Iris pigment epithelial cell (primary cell): Measurements from ENCODE around the gene APH1B.
"Not testable (repeated sequence)": the region's sequence is repeated elsewhere in the genome, so short reads cannot be mapped to it uniquely, and the experiment has no call there.

ENCODE experiments used
- DNase-seq: peaks from one replicate; pipeline ENCODE4 v3.0.0-alpha.2; 2011; ENCODE audit warnings: low read depth

Gene APH1B

GRCh38 chr15:63277038-63277892 is at the start of gene APH1B:
Gene APH1B, plus strand, starts transcription at chr15:63277605. Its CDS starts 19 bp downstream, at chr15:63277624.
- DNase-seq, result peak; percentile 54

- DNase-seq, result no peak
Observed at GRCh38 chr15:63227689-63228088, 49.7 kb upstream of the APH1B start.

GRCh38 chr15:63231206-63231605 is 46.2 kb upstream of the APH1B start:
- no peak for DNase-seq

DNA sequence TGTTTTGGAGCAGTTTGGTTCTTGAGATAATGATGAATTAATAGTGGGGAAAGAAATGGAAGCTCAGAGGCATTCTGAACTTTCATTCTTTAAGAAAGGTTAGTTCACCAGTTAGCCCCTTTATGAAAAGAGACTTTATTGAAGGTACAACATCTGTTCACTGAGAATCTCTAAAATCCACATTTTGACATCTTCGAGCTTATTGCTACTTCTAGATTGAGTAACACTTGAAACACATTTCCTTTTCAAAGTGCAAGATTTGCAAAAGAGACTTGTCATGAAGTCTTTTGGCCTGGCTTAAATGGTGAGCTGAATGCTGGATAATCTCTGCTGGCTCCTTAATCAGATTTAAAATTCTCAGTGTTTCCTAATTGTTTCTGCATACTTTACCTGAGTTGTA is 45.7 kb upstream of the APH1B start:
- DNase-seq, result no peak

- no peak for DNase-seq
Observed at GRCh38 chr15:63232405-63232804, 45.0 kb upstream of the APH1B start.

GRCh38 chr15:63232943-63233342 is 44.5 kb upstream of the APH1B start:
- DNase-seq, result peak; percentile 66

DNA sequence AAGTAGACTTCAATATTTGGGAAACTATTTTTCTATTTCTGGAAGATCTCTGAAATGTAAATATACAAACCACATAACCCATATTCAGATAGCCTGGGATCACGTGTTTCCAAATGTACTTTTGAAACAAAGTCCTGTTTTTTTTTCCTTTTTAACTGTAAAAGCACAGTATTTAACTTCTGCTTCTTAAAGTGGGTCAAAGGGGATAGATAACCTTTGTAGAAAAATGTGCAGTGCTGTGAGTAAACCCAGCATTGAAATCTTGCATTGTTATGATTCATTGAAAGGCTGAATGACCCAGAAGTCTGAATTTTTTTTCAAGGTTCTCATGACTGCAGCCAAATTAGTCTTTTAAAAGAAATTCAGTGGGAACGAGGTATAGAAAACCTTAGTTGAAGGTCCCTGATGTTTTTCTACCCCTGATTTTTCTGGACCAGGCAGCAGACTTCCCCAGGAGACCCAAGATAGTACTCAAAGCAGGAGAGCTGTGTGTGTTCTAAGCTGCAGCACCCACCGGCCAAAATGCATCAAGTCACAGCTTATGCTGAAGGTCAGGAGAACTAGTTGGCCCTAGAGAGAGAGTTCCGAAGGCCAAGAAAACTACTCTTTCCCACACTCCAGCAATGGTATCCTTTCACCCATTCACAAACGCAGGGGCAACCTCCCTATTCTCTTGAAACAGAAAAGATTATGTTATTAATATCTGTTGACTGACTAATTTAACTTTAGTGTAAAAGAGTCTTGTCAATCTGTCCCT is 43.6 kb upstream of the APH1B start:
- peak; percentile 94 for DNase-seq

DNA sequence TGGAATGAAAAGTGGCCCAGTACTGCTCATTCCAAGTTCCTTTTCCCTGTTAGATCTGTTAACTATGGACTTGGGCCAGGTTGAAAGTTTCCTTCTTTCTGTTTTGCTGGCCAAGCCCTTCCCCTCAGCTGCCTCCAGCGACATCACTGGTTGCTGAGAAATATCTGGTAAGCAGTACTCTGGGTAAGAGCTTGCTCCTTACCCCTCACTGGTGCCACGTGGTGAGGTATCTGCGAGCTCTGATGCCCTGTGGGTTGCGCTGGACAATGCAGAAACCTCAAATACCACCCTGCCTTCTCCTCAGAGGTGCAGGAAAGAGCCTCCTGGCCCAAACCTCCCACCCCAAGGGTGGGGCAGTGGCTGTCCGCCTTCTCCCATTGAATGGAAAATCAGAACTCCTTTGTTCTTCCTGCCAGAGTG is 42.9 kb upstream of the APH1B start:
- DNase-seq, result peak; percentile 83

- DNase-seq, result peak; percentile 81
Observed at GRCh38 chr15:63236272-63236671, 41.1 kb upstream of the APH1B start.

- not testable (repeated sequence) for DNase-seq
Observed at GRCh38 chr15:63237086-63237485, 40.3 kb upstream of the APH1B start.

DNA sequence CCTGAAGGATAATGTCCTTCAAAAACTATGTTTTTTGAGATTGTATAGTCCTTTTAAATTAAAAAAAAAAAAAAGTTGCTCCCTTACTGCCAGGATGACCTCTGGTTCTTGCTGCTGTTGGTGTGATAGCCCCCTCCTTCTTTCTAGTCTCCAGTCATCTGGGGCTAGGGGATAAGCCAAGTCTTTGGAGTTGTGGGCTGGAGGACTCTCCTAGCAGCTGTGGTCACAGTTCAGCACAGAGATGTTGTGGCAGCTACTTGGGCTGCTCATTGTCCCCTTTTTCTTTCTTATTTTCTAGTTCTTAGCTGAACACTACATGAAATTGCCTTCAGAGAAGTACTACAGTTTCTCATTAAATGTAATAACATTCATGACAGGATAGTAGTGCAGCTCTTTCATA is 39.2 kb upstream of the APH1B start:
- no peak for DNase-seq

GRCh38 chr15:63238796-63239195 is 38.6 kb upstream of the APH1B start:
- DNase-seq, result peak; percentile 96

GRCh38 chr15:63240109-63240508 is 37.3 kb upstream of the APH1B start:
- no peak for DNase-seq

DNA sequence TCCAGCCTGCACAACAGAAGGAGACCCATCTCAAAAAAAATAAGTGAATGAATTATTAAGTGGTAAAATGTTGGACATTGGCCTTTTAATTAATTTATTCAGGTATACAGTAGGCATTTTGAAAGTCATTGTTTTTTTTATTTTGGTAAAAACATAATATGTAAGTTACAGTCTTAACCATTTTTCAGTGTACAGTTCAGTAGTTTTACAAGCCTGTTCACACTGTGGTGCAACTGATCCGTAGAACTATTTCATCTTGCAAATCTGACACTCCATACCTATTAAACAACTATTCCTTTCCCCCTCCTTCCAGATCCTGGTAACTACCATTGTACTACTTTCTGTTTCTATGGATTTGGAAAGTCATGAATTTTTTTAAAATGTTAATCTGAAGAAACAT is 36.1 kb upstream of the APH1B start:
- no peak for DNase-seq

- peak; percentile 87 for DNase-seq
Observed at GRCh38 chr15:63243101-63243500, 34.3 kb upstream of the APH1B start.

- no peak for DNase-seq
Observed at GRCh38 chr15:63243776-63244175, 33.6 kb upstream of the APH1B start.

GRCh38 chr15:63244399-63244798 is 33.0 kb upstream of the APH1B start:
- peak; percentile 56 for DNase-seq

DNA sequence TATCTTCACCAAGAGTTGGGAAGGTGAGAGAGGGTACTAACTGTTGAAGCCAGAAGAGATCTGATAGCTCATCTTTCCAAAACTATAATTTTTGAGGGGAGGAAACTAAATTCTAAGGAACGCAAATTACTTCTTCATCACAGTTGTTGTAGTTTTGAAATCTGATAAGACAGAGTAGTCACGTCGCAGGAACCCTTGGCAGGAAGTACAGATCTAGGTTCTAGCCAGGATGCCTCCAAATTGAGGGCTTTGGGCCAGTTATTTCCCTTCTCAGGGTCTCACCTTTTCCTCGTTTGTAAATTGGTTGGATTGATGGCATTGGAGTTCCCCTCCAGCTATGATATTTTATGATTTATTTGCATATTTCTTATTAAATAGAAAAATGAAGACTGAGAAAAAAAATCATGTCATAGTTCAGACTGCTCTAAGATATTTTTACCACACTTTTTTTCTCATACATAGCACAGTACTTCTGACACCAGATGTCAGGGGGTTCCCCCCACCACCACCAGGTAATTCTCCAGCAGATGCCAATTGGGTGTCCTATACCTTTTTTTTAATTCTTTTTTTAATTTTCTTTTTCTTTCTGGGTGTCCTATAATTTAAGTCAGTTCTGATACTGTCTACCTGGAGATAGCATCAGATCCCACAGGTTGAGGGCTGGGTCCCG is 32.3 kb upstream of the APH1B start:
- DNase-seq, result peak; percentile 69

DNA sequence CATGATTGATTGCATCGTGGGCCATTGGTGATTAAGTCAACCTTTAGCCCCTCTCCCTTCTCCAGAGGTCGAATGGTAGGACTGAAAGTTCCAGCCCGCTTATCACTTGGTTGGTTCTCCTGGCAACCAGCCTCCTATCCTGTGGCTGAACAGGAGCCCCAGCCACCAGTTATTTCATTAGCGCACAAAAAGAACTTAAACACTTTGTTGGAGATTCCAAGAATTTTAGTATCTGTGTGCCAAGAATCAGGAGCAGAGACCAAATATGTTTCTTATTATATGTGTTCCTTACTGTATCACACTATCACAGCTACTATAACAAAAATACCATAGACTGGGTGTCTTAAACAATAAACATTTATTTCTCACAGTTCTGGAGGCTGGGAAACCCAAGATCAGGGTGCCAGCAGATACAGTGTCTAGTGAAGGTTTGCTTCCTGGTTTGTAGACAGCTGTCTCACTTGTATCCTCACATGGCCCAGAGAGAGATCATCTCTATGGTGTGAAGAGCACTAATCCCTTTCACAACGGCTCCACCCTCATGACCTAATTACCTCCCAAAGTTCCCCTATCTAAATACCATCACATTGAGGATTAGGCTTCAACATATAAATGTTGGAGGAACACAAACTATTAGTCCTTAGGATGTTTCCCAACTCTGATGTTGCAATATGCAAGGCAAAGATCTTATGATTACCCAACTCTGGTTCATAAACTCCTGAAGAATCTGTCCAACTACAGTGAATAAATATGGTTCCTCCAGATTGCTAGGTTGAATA is 30.5 kb upstream of the APH1B start:
- DNase-seq, result peak; percentile 98

GRCh38 chr15:63250312-63250965 is 27.0 kb upstream of the APH1B start:
- DNase-seq, result peak; percentile 98

GRCh38 chr15:63251701-63252100 is 25.7 kb upstream of the APH1B start:
- DNase-seq, result no peak
